Renal pelvis (tissue), 4 donors: ENCODE measurements around the gene TRAF7. TPM values are rescaled to one million over a fixed set of nuclear protein-coding genes. Genes with fewer than 3 reads are reported as not detected.

Source experiments
- DNase-seq: peaks from one replicate; pipeline ENCODE4 v3.0.0-alpha.2; 2013
- polyA plus RNA-seq, 3 donors: library from polyadenylated mRNA; unstranded; fragments of 120-200 nt; gene quantifications; one replicate each; pipeline ENCODE4 v1.2.1, GENCODE V29; 2013; ENCODE audit not compliant: insufficient read length in 3 of 3

Gene TRAF7
- polyA plus RNA-seq, 3 donors, result 56.1 to 61.1 (median 60.6) TPM

GRCh38 chr16:2161911-2162310 lies 6.3 kb downstream of the TRAF7 start:
- no peak for DNase-seq

DNA sequence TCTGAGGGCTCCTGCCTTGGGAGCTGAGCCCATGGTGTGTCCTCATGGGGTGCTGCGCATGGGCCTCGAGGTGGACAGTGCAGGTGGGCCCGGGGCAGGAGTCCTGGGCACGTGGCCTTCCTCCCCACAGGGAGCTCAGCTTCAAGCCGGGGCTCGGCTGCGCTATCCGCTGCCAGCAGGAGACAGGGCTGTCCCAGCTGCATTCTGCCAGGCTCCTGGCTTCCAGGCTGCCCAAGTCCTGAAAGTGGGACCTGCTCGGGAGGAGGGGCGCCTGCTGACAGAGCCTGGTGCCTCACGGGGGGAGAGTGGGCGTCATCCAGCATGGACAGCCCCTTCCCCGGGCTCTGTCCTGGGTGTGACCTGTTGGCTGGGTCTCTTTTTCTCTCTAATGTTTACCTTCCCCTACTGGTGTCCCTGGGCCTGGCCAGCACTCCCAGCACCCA lies 7.1 kb downstream of the TRAF7 start:
- DNase-seq, result no peak

DNA sequence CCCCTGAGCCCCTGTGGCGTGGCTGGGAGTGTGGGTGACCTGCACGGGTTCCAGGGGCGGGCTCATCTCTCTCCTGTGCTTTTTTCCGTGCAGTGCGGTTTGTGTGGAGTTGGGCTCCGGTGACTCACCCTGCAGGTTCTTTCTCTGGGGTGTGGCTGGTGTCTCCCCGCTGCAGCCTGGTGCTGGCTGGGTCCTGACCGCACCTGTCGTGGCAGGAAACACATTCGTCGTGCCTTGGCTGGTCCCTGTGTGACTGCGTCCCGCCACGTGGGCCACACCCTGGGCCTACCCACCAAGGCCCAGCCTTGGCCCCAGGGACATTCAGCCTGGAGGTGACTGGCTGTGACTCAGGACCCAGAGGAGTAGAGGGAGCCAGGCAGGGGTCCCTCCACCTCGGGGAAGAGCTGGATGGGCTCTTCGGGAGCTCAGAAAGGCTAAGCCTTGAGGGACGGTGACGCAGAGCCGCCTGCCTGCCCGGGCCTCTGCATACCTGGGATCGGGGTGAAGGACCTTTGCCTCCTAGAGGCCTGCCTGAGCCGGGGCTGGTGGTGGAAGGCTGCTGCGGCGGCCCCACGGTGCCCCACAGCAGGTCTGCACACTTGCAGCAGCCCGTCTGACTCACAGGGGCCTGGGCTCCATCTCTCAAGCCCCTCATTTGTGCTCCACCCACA lies 7.8 kb downstream of the TRAF7 start:
- DNase-seq, result no peak

- no peak for DNase-seq
Observed at GRCh38 chr16:2165861-2166260, 10.3 kb downstream of the TRAF7 start.

DNA sequence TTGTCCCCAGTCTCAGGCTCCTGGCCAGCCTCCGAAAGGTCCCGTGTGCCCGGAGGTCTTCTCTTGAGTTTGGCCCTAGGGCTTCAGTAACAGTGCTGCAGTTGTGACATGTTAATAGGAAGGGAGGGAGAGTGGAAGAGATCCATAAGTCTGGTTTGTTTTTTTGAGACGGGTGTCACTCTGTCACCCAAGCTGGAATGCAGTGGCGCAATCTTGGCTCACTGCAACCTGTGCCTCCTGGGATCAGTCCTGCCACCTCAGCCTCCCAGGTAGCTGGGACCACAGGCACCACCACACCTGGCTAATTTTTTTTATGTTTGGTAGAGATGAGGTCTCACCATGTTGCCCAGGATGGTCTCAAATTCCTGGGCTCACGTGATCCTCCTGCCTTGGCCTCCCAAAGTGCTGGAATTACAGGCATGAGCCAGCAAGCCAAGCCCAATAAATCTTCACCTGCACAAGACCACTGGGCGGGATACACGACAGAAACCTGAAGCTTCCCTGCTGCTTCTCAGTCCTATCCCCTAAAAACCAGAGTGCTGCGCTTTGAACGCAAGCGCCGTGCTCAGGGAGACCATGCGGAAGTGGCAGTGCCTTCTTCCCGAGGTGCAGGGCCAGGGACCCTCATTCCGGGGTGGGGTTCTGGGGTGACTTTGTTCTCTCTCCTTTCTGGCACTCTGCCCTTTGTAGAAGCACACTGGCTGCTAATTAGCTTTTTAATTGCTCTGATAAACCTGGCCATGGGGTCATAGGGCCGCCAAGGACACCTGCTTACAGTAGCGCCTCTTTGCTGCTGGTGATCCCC lies 10.9 kb downstream of the TRAF7 start:
- no peak for DNase-seq

- no peak for DNase-seq
Observed at GRCh38 chr16:2167068-2167638, 11.6 kb downstream of the TRAF7 start.

DNA sequence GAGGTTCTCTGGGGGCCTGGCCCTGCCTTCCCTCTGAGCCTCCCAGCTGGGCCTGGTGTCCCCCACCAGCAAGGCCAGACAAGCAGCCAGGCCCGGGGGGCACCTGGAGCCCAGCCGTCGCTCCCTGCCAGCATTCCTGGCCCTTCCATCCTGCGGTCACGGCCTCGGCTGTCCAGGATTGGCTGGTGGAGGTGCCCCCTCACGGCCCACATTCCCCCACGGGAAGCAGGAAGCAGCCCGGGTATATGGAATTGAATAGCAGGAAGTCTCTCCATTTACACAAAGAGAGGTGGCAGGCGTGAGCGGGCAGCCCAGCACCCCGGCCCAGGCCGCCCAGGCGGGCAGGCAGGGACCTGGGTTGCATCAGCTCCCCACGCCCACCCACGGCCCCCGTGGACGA lies 14.5 kb downstream of the TRAF7 start:
- DNase-seq, result no peak

DNA sequence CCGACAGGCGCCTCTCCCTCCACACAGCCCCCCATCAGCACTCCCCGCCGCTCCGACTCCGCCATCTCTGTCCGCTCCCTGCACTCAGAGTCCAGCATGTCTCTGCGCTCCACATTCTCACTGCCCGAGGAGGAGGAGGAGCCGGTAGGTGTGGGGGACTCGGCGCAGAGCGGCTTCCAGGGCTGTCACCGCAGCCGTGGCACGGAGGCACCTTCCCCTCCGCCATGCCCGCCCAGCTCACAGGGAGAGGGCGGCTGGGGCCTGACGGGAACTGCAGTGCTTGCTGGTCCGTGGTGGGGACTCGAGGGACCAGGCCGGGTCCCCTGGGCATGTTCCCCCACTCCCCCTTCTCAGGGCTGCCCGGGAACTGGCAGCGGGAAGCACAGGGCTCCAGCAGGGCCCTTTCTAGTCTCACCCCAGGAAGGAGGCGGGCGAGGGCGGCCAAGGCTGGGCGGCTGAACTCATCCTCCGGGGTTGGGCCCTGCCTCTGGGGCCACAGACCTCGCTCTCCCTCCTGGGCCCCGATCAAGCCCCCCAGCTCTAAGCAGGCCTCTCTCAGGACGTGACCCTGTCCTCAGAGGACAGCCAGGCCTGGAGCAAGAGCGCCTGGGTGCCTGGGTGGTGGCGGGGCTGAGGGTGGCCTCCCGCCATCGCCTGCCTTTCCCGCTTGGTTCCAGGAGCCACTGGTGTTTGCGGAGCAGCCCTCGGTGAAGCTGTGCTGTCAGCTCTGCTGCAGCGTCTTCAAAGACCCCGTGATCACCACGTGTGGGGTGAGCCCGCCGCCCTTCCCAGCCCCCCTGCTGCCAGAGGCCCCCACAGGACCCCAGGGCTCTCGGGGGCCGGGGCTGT lies 15.2 kb downstream of the TRAF7 start:
- DNase-seq, result no peak

- no peak for DNase-seq
Observed at GRCh38 chr16:2171601-2172178, 16.1 kb downstream of the TRAF7 start.

DNA sequence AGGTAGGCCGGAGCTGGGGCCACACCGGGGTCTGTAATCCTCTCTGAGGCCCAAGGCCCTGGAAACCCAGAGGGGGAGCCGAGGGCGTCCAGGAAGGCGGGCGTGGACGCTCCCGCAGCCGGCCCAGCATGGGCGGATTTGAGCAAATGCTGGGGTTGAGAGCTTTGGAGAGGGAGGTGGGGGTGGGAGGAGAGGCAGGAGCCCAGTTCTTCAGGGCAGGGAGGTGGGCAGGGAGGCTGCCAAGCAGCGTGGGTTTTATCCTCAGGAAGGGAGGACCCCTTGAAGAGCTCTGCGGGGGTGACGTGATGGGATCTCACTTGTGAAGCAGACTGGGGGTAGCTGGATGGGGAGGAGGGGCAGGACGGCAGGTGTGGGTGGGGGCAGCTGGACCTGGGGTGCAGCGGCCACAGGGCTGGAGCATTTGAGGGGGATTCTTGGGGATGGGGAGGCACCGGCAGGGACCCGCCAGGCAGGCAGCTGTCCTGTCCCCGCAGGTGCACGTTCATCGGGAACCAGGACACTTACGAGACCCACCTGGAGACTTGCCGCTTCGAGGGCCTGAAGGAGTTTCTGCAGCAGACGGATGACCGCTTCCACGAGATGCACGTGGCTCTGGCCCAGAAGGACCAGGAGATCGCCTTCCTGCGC lies 17.2 kb downstream of the TRAF7 start:
- no peak for DNase-seq

GRCh38 chr16:2173366-2173765 lies 17.8 kb downstream of the TRAF7 start:
- DNase-seq, result no peak

DNA sequence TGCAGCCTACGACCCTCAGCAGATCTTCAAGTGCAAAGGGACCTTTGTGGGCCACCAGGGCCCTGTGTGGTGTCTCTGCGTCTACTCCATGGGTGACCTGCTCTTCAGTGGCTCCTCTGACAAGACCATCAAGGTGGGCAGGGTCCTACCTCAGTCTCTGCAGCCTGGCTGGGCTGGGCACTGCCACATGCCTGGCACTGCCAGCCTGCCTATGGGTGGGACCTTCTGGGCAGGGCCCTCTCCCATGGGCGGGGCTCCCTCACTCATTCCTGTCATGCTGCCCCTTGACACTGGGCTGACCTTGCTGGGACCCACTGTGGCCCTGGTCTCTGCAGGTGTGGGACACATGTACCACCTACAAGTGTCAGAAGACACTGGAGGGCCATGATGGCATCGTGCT lies 18.3 kb downstream of the TRAF7 start:
- DNase-seq, result no peak

DNA sequence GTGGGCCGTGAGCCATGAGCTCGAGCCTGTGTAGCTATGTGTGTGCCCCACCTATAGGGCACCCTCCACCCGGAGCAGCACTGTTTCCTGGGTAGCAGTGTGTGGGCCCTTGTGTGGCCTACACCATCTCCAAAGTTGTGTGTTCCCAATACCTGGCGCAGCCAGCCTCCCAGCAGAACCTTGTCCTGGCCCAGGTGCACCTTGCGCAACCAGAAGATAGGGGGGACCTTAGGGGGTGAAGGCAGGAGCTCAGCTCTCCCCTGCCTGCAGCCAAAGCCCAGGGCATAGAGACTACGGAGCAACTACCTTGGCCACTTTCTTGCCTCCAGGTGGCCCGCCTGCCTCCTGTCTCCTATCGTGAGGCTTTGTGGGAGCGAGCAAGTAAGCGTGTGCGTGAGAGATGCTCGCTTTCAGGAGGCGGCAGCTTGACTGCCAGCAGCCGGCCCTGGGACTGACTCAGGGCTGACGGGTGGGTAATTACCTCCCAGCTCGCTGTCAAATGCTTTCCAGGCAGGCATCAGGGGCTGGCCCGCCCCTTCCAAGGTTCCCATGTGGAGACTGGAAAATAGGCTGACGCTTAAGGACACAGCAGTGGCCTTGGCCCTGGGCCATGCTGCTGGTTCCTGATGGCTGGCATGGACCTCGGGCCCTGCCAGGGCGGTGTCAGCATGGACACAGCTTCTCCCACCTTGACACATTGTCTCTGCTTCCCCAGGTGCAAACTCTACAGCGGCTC lies 19.0 kb downstream of the TRAF7 start:
- no peak for DNase-seq

DNA sequence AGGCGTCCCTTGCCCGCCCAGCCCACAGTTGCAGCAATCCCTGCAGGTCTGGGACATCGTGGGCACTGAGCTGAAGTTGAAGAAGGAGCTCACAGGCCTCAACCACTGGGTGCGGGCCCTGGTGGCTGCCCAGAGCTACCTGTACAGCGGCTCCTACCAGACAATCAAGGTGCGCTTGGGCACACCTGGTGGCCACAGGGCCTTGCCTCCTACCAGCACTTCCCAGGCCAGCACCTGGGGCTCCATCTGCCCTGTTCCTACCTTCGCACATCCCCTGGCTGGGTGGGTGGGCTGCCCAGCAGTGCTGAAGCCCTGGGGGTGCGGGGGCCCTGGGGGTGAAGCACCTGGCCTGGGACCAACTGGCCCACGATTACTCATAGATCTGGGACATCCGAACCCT lies 19.9 kb downstream of the TRAF7 start:
- DNase-seq, result no peak

GRCh38 chr16:2176047-2176446 lies 20.5 kb downstream of the TRAF7 start:
- DNase-seq, result no peak

- DNase-seq, result no peak
Observed at GRCh38 chr16:2177101-2177500, 21.5 kb downstream of the TRAF7 start.

GRCh38 chr16:2177561-2177960 lies 22.0 kb downstream of the TRAF7 start:
- no peak for DNase-seq

GRCh38 chr16:2178321-2179106 lies 22.9 kb downstream of the TRAF7 start:
- DNase-seq, result no peak

DNA sequence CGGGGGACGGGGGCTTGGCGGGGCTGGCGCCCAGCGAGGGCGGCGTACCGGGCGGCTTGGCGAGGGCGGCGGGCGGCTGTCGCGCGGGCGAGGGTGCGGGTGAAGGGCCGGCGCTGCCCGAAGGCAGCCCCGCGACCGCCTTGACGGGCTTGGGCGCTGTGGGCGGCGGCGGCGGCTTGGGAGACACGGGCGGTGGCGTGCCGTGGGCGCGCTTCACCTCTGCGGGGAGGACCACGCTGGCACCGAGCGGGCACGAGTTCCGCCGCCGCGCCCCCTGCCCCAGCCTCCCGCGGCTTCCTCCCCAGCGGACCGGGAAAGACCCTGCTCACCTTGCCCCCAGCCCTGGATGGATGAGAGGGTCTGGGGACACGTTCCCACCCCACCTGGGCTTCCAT lies 23.5 kb downstream of the TRAF7 start:
- DNase-seq, result no peak

DNA sequence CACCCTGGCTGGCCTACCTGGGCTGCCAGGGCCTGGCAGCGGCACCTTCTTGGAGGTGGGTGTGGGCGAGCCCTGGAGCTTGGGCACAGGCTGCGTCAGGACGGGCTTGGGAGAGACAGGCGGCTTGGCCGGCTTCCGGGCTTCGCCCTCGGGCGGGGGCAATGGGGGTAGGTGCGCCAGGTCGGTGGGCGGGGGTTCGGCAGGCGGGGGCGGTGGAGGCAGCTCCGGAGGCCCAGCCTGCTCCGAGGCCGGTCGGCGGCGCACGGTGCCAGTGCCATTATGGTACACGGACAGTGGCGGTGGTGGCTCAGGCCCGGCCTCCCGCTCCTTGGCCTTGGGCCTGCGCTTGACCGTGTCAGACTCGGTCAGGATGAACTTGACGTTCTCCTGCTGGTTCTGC lies 24.0 kb downstream of the TRAF7 start:
- DNase-seq, result no peak
